ENCODE measurements around the gene TNFRSF11A.

The TNFRSF11A gene

GRCh38 chr18:62420151-62420512 lies 95.0 kb downstream of the TNFRSF11A start:
- DNase-seq (ENCODE audit: low spot score), result no peak

GRCh38 chr18:62420513-62421209 lies 95.6 kb downstream of the TNFRSF11A start:
- DNase-seq (ENCODE audit: low spot score), result no peak

DNA sequence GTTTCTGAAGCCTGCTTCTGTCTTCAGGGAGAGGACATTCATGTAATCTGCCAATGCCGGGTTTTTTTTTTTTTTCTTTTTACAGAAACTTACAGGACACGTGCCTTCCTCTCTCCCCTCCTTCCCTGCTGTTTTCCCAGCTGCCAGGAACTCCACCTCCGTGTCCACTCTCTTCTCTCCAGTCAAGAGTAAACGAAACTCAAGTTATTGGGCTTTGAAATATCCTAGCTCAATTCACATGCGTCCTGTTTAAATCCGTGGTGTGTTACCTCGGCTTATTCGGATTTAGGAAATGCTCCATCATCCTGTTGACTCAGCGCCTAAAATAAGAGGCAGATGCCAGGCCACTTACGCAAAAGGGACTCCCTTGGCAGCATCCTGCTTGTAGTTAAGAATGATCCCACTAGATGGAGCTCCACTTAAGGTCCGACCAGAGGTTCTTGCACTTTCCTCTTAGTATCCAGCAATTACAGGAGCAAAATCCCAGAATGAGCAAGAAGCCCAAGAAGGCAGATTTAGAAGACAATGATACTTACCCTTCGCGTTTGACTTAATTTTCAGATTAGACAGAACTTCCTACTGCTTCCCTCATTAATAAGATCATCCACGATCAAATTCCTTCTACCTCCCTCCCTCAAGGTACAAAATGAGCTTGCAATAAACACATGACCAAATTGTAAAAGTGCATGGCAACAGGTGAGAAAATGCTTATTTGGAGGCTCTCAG lies 100.5 kb downstream of the TNFRSF11A start:
- peak; percentile 64 for DNase-seq (ENCODE audit: low spot score)

DNA sequence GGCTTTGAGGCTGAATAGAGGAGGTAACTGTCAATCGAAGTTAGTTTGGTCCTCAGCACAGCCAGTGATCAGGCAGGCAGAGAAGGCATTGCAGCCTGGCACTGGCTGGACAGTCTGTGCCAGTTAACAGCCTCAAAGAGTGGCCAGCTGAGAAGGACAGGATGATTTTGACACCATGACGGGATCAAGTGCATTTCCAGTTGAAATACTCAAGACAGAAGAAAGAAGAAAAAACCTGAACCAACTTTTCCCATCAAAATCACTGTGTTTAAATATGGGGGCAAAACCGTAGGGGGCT lies 101.0 kb downstream of the TNFRSF11A start:
- no peak for DNase-seq (ENCODE audit: low spot score)

- DNase-seq (ENCODE audit: low spot score), result no peak
Measured at GRCh38 chr18:62432176-62432575, 107.1 kb downstream of the TNFRSF11A start.

GRCh38 chr18:62434798-62435197 lies 109.7 kb downstream of the TNFRSF11A start:
- no peak for DNase-seq (ENCODE audit: low spot score)

- DNase-seq (ENCODE audit: low spot score), result no peak
Measured at GRCh38 chr18:62435435-62436031, 110.4 kb downstream of the TNFRSF11A start.

- no peak for DNase-seq (ENCODE audit: low spot score)
Measured at GRCh38 chr18:62436636-62437234, 111.6 kb downstream of the TNFRSF11A start.

DNA sequence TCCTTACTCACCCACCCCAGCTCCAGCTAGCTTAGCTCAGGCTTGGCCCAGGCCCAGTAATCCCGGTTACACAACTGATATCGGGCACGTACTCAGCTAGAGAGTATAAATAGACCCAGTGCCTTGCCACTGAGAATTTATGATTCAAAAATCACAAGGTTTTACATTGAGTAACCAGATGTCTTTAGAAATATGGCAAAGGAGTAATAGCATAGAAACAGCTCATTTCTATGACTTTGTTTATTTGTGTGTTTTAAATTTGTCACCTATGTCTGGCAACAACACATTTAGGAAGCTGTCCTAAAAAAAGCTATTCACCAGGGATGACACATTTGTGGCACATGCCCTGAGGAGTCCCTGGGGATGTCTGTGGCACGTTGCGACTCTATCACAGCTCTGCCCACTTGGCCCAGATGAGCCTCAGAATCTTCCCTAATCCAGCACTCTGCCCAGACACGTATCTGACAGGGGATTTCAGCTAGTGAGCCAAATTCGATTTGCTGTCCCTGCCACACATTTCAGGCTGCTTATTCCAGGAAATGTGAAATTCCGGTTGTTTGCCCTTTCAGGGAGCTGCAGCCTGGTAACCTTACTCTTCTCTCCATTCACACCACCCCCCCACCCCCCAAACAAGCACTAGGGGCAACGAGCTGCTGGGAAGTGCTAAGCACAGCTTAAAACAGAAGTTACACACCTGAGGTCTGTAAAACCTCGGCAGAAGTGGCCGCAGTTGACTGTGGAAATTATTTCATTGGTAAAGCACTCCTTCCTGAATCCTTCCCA lies 112.3 kb downstream of the TNFRSF11A start:
- DNase-seq (ENCODE audit: low spot score), result no peak

- DNase-seq (ENCODE audit: low spot score), result no peak
Measured at GRCh38 chr18:62438018-62438329, 112.9 kb downstream of the TNFRSF11A start.

- no peak for DNase-seq (ENCODE audit: low spot score)
Measured at GRCh38 chr18:62438402-62438801, 113.3 kb downstream of the TNFRSF11A start.

GRCh38 chr18:62438866-62439265 lies 113.8 kb downstream of the TNFRSF11A start:
- DNase-seq (ENCODE audit: low spot score), result no peak

All from ecto neural progenitor cell (in vitro differentiated cells).